ENCODE measurements around the gene EIF3K.
A peak's percentile ranks its signal among the peaks of the same experiment; 100 is the strongest.
"Not testable (repeated sequence)": the region's sequence is repeated elsewhere in the genome, so short reads cannot be mapped to it uniquely, and the experiment has no call there.

EIF3K gene

GRCh38 chr19:38618590-38619360 is at the start of gene EIF3K:
TSS of gene EIF3K (plus strand) at chr19:38619188. CDS start at chr19:38619269, 81 bp downstream.
- peak; percentile 99 for DNase-seq (ENCODE audit: low spot score)

GRCh38 chr19:38569368-38569983 is 49.5 kb upstream of the EIF3K start:
- no peak for DNase-seq (ENCODE audit: low spot score)

GRCh38 chr19:38571682-38572081 is 47.3 kb upstream of the EIF3K start:
- DNase-seq (ENCODE audit: low spot score) = no peak

DNA sequence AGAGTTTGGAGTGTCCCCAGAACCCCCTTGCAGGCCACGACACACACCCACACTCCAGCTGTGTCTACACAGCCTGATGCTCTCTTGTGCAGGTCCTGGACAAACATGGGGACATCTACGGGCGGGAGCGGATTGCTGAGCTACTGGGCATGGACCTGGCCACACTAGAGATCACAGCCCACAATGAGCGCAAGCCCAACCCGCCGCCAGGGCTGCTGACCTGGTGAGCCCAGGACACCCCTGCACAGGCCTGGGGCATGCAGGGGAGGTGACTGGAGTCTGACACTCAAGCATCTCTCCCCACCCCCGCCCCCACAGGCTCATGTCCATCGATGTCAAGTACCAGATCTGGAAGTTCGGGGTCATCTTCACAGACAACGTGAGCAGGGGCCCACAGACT is 41.2 kb upstream of the EIF3K start:
- no peak for DNase-seq (ENCODE audit: low spot score)

GRCh38 chr19:38579304-38579703 is 39.7 kb upstream of the EIF3K start:
- DNase-seq (ENCODE audit: low spot score) = not testable (repeated sequence)

- DNase-seq (ENCODE audit: low spot score) = no peak
These were observed 38.9 kb upstream of the EIF3K start for GRCh38 chr19:38580080-38580479.

DNA sequence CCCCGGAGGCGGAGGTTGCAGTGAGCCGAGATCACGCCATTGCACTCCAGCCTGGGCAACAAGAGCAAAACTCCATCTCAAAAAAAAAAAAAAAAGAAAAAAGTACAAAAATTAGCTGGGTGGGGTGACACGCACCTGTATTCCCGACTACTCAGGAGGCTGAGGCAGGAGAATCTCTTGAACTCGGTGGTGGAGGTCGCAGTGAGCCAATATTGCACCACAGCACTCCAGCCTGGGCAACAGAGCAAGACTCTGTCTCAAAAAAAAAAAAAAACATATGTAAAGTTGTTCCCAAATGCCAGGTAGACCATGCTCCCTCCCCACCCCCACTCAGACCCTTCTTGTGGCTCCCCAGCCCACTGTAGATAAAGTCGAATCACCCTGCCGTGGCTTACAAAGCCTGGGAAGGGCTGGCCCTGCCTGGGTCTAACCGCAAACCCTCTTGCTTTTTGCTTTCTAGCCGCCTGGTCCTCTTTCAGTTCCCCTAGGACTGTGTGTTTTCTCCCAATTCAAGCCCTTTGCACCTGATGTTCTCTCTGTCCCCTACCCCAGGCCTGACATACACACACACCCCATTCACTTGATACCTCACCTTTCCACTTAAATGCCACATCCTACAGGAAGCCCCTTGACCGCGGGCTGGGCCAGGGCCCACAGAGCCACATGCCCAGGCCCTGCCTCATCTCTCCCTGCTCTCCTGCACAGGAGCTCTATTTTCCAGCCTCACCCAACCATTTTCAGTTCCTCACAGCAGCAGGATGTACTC is 35.6 kb upstream of the EIF3K start:
- no peak for DNase-seq (ENCODE audit: low spot score)

GRCh38 chr19:38583985-38584305 is 35.0 kb upstream of the EIF3K start:
- no peak for DNase-seq (ENCODE audit: low spot score)

DNA sequence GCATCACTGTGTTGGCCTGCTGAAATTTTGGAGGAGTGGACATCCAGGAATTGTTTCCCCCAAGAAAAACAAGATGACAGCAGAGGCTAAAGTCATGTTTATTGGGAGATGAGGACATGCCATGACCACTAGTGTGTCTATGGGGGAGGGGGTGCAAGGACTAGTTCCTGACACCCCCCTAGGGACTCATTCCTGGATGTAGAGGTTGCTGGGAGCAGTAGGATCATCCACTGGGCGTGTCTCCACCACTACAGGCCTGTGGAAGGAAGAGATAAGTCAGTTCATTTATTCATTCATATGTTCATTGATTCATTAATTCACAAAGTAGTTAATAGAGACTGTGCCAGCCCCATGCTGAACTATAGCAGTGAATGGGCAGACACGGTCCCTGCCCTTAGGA is 31.4 kb upstream of the EIF3K start:
- DNase-seq (ENCODE audit: low spot score) = no peak

DNA sequence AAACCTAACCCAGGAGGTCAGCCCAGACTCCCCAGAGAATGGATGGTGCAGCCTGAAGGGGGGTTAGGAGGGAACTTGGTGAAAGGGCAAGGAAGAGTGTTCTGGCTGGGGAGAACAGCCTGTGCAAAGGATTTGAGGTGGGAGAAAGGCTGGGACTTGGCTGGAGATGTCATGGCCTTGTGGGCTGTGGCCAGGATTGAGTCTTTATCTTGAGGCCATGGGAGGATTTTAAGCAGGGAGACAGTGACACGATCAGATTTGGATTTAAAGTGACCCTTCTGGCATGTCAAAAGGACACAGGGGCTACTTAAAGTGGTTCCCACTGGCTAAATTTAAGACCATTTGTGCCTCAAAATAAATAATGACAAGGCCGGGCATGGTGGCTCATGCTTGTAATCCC is 30.9 kb upstream of the EIF3K start:
- no peak for DNase-seq (ENCODE audit: low spot score)

- DNase-seq (ENCODE audit: low spot score) = no peak
These were observed 26.0 kb upstream of the EIF3K start for GRCh38 chr19:38592940-38593339.

GRCh38 chr19:38596057-38596981 is 22.7 kb upstream of the EIF3K start:
- DNase-seq (ENCODE audit: low spot score) = peak; percentile 62

DNA sequence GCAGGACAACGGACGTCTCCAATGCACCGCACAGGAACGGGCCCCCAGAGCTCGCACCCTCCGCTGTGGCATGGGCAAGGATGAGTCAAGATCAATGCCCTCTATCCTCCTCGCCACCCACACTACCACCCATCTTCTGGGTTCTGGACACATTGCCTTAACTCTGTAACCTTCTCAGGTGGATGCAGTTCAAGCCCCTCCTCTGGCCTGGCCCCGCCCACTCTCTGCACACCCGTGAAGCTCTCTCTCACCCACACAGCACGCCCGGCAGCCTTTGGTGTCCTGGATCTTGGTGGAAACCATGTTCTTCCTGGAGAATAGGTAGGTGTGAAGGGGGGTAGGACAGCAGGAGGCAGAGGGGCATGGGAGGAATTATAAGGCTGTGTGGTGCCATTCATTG is 21.9 kb upstream of the EIF3K start:
- DNase-seq (ENCODE audit: low spot score) = no peak

DNA sequence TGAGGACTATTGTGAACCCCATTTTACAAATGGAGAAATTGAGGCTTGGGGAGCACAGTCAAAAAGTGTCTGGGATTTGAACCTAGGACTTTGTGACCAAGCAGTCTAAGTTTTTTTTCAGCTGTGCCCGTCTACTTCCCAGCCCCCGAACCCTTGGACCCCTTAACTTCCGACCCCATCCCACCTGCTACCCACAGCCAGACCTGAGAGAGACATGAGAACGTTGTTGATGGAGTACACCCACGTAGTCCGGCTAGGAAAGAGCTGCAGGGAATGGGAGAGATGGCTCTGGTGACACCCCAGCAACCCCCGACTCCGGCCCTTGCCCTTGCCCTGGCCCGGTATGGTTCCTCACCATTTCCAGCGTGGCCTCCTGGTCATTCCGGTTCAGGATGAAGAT is 19.3 kb upstream of the EIF3K start:
- no peak for DNase-seq (ENCODE audit: low spot score)

DNA sequence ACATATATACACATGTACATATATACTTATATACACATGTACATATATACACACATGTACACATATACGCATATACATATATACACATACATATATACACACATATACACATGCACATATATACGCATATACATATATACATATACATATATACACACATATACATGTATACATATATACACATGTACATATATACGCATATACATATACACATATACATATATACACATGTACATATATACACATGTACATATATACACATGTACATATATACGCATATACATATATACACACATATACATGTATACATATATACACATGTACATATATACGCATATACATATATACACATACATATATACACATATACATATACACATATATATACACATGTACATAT is 16.1 kb upstream of the EIF3K start:
- DNase-seq (ENCODE audit: low spot score) = not testable (repeated sequence)

DNA sequence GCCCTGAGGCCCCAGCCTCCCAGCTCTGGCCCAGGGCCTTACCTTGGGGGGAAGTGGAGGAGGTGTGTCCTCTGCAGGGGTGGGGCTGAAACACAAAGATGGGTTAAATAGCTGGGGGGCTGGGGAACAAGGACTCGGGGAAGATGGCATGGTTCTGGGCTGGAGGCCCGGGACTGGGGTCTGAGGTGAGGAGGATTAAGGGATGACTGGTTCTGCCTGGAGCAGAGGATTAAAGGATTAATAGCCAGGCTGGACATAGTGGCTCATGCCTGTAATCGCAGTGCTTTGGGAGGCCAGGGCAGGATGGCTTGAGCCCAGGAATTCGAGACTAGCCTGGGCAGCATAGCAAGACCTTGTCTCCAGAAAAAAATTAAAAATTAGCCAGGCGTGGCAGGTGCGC is 12.9 kb upstream of the EIF3K start:
- no peak for DNase-seq (ENCODE audit: low spot score)

- no peak for DNase-seq (ENCODE audit: low spot score)
These were observed 4.7 kb upstream of the EIF3K start for GRCh38 chr19:38614289-38614688.

DNA sequence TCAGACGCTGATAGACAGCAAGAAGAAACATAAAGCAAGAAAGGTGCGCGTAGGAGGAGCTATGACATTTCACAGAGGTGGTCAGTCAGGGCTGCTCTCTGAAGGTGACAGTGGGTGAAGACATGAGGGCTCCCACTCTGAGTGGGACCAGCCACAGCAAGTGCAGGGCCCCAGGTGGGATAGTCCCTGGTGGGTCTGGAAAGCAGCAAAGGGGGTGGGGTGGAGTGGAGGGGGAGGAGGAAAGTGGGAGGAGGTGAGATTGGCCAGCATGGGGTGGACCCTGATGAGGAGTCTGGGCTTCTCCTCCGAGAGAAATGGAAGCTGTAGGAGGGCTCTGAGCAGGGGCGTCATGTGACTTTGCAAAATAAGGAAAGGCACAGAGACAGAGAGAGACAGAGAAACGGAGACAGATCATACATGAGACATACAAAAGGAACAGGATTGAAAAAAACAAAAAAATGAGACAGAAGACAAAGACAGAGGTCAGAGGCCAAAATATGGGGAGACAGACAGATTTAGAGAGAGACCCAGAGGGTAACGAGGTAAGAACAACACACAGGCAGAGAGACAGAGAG is 3.9 kb upstream of the EIF3K start:
- no peak for DNase-seq (ENCODE audit: low spot score)

DNA sequence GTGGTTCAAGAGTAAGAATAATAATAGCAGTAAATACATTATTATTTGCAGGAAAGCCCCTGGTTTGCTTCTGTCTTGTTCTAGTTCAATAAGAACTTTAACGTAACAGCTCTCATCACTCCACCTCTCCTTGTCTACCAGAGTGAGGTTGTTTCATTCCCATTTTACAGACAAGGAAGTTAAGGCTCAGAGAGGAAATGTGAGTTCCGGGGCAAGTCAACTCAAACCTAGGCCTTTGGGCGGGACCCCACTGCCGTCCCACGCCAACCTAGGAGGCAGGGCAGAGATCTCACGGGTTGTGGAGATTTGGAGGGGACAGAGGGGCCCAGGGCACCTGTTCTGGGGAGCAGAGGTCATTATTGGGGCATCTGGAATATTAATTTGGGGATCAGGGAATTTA is 2.7 kb upstream of the EIF3K start:
- no peak for DNase-seq (ENCODE audit: low spot score)

GRCh38 chr19:38617283-38617763 is 1.7 kb upstream of the EIF3K start:
- no peak for DNase-seq (ENCODE audit: low spot score)

DNA sequence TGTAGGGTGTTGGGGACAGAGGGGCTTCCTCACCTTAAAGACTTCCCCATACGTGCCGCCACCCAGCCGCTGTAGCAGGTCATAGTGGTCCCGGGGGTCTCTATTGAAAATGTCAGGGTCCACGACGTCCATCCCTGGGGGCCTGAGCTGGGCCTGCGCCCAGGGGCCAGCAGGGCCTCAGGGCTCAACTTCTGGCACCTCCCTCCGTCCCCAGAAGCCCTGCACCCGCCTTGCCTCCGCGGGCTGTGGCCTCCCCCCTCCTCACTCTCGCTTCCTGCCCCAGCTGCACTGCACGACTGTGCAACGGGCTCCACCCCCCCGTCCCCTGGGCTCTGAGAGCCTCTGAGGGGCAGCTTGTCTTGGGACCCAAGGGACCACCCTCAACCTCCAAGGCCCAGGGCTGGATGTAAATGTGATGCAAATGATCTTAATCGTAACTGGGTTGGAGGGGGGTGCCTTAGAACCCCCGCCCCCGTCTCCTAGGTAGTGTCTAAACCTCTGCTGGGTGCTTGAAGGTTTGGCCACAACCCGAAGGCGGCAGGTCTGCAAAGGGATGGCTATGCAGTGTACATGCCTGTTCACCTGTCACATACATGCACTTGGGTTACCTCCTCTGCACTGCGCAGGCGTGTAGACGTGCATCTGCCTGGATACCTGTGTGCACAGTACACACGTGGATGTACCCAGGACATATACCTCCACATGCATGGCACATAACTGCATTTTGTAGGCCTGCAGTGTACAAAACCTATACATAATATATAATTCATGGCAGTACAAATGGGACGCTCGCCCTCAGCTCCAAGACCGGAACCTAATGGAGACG is 1.0 kb upstream of the EIF3K start, which contains the start of gene MAP4K1:
TSS of gene MAP4K1 (minus strand) at position 190 of the 826 bp plus-strand sequence. CDS start at position 132, 58 bp downstream.
- peak; percentile 41 for DNase-seq (ENCODE audit: low spot score)

All from cerebellar cortex (tissue), 1 donor.